ENCODE measurements around the gene PHLDB3.
A peak's percentile ranks its signal among the peaks of the same experiment; 100 is the strongest.

Gene PHLDB3

DNA sequence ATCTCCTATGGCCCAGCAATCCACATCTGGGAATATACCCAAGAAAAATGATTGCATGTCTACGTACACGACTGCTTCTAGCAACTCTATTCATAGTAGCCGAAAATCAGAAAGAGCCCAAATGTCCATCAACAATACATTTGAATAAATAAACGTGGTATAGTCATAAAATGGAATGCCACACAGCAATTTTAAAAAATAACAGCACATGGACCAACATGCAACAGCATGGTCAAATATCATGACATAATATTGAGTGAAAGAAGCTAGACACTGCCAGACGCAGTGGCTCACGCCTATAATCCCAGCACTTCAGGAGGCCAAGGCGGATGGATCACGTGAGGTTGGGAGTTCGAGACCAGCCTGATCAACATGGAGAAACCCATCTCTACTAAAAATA is 73.6 kb downstream of the PHLDB3 start:
- TF ChIP-seq, protein P1, sequence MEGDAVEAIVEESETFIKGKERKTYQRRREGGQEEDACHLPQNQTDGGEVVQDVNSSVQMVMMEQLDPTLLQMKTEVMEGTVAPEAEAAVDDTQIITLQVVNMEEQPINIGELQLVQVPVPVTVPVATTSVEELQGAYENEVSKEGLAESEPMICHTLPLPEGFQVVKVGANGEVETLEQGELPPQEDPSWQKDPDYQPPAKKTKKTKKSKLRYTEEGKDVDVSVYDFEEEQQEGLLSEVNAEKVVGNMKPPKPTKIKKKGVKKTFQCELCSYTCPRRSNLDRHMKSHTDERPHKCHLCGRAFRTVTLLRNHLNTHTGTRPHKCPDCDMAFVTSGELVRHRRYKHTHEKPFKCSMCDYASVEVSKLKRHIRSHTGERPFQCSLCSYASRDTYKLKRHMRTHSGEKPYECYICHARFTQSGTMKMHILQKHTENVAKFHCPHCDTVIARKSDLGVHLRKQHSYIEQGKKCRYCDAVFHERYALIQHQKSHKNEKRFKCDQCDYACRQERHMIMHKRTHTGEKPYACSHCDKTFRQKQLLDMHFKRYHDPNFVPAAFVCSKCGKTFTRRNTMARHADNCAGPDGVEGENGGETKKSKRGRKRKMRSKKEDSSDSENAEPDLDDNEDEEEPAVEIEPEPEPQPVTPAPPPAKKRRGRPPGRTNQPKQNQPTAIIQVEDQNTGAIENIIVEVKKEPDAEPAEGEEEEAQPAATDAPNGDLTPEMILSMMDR (IDR thresholded peaks at IDR 0.05) = no peak

DNA sequence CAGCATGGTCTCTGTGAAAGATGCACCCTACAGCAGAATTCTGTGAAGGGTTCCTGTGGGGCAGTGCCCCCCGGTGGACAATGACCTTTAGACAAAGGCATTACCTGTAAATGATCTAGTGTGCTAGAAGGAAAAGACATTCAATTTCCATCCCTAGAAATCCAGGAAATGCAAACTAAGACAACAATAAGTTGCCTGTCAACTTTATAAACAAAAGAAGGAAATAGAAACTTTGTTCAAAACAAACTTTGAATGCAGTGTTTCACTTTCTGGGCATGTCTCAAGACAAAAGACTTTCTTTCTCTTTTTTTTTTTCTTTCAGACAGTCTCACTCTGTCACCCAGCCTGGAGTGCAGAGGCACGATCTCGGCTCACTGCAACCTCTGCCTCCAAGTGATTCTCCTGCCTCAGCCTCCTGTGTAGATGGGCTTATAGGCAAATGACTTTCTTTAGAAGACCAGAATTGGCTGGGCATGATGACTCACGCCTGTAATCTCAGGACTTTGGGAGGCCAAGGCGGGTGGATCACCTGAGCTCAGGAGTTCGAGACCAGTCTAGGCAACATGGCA is 74.3 kb downstream of the PHLDB3 start:
- TF ChIP-seq, protein P1 (IDR thresholded peaks at IDR 0.05) = no peak; the same call in 1 of the 2 replicates

DNA sequence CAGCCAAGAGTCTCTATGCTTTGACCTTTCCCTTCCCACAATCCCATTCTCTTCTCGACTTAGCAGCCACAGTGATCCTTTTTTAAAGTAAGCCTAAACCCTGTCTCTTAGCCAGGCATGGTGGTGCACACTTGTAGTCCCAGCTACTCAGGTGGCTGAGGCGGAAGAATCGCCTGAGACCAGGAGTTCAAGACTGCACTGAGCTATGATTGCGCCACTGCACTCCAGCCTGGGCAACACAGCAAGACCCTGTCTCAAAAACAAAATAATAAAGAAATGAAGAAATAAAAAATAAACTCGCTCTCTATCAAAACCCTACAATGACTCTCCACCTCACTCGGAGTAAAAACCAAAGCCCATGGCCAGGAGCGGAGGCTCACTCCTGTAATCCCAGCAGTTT is 75.2 kb downstream of the PHLDB3 start:
- TF ChIP-seq, protein P1 (IDR thresholded peaks at IDR 0.05) = no peak

DNA sequence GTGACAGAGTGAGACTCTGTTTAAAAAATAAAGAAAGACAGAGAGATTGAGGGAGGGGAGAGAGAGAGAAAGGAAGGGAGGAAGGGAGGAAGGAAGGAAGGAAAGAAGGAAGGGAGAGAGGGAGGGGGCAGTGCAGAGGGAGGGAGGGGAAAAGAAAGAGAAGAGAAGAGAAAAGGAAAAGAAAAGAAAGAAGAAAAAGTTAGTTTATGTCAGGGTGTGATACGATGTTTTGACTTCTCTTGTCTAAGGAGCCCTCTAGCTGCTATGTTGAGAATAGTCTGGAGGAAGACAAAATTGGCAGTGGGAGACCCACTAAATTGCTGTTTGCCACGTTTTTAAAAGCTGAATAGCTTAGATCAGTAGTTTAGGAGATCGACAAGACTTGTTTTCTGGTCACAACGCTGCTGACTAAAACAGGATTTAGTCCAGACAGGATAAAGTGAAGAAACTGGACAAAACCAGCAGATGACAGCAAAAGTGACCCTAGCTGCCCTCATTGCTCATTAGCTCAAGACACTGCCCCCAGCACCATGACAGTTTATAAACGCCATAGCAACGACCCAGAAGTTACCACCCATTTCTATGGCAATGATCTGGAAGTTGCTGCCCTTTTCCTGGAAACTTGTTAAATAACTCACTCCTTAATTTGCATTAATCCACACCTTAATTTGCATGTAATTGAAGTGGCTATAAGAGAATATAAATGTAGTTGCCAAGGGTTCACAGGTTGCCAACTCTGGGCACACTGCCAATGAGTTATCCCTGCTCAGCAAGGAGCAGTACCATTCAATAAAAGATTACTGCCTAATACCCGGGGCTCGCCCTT is 78.8 kb downstream of the PHLDB3 start:
- TF ChIP-seq, protein P1 (IDR thresholded peaks at IDR 0.05) = peak; percentile 47

All from LNCAP (cell line).